Breast epithelium (tissue), 3 donors: ENCODE results near the gene OSBPL6.

ENCODE experiments used
- CTCF ChIP-seq, 3 donors: fragments of 450-650 bp; IDR thresholded peaks; one replicate each; pipeline ENCODE4 v1.5.1; 2016 to 2017; ENCODE audit warnings: antibody characterized with exemption in 3 of 3, mild to moderate bottlenecking in 3 of 3, moderate library complexity in 3 of 3
- POLR2A ChIP-seq: fragments of 450-650 bp; IDR thresholded peaks from one replicate; pipeline ENCODE4 v1.6.1; 2016; ENCODE audit warnings: antibody characterized with exemption, mild to moderate bottlenecking, moderate library complexity

GRCh38 chr2:178429336-178429735 is 235.0 kb downstream of the OSBPL6 start:
- no peak for TF ChIP-seq POLR2A
- no peak for TF ChIP-seq CTCF (IDR thresholded peaks at IDR 0.05)
